Ovary (tissue), 3 donors: ENCODE measurements around the gene BLTP2.

Source experiments
- CTCF ChIP-seq, 3 donors: fragments of 450-650 bp in 2 of 3; fragments of 200-600 bp in 1 of 3; IDR thresholded peaks; one replicate each; pipeline versions ENCODE4 v1.5.1 to v1.8.0; 2016 to 2022; ENCODE audit warnings: antibody characterized with exemption in 3 of 3, mild to moderate bottlenecking in 1 of 3
- POLR2A ChIP-seq: fragments of 450-650 bp; IDR thresholded peaks from one replicate; pipeline ENCODE4 v1.6.1; 2017; ENCODE audit warnings: antibody characterized with exemption, mild to moderate bottlenecking, moderate library complexity
- donor health status: DM: no; HTN: no; CAD: no.

GRCh38 chr17:28616281-28616680, 28.7 kb downstream of the BLTP2 start:
- no peak for TF ChIP-seq CTCF (IDR thresholded peaks at IDR 0.05)
- TF ChIP-seq POLR2A: no peak
